ENCODE results near the gene CTXN2. TPM values are rescaled to one million over a fixed set of nuclear protein-coding genes. Genes with fewer than 3 reads are reported as not detected.

Gene CTXN2
- total and polyA plus RNA-seq, 2 of the 13 experiments (the other 11 are each of a cell fraction or from before 2014, with no cell fraction given) = not detected

GRCh38 chr15:48177766-48178647, 13.5 kb upstream of the CTXN2 start, which contains the start of gene MYEF2 (continued):
- TF ChIP-seq SP2 (CRISPR knock-in tag; IDR thresholded peaks at IDR 0.05) (no peak), ZFY (CRISPR knock-in tag; IDR thresholded peaks at IDR 0.05) (peak; percentile 67), MED8 (CRISPR knock-in tag; IDR thresholded peaks at IDR 0.05; ENCODE audit: insufficient replicate concordance) (no peak), SOX13 (IDR thresholded peaks at IDR 0.05) (no peak), SOX13 (CRISPR knock-in tag; conservative IDR thresholded peaks at IDR 0.05 in 1 of 2, IDR thresholded peaks at IDR 0.05 in 1 of 2) (no peak), HMGXB4 (CRISPR knock-in tag; IDR thresholded peaks at IDR 0.05; ENCODE audit: borderline replicate concordance in 1 of 2, low read depth in 1 of 2) (peak in 1 of 2 experiments; percentile 40; a peak in 2 of 4 replicates), ZNF34 (CRISPR knock-in tag; IDR thresholded peaks at IDR 0.05; ENCODE audit: borderline replicate concordance) (no peak), HNF1B (CRISPR knock-in tag; IDR thresholded peaks at IDR 0.05) (no peak), ZNF83 (CRISPR knock-in tag; IDR thresholded peaks at IDR 0.05; ENCODE audit: borderline replicate concordance) (no peak), ATF3 (CRISPR knock-in tag; IDR thresholded peaks at IDR 0.05) (no peak), ZSCAN25 (CRISPR knock-in tag; IDR thresholded peaks at IDR 0.05) (no peak), ZNF607 (CRISPR knock-in tag; IDR thresholded peaks at IDR 0.05; ENCODE audit: borderline replicate concordance) (no peak), EED (CRISPR knock-in tag; IDR thresholded peaks at IDR 0.05) (no peak), ZNF543 (CRISPR knock-in tag; IDR thresholded peaks at IDR 0.05) (no peak), HNRNPL (IDR thresholded peaks at IDR 0.05; ENCODE audit: low read depth, low read length) (no peak), ZNF678 (CRISPR knock-in tag; IDR thresholded peaks at IDR 0.05) (no peak), PLSCR1 (CRISPR knock-in tag; IDR thresholded peaks at IDR 0.05; ENCODE audit: borderline replicate concordance) (no peak), DDIT3 (CRISPR knock-in tag; IDR thresholded peaks at IDR 0.05) (no peak), UBTF (CRISPR knock-in tag; IDR thresholded peaks at IDR 0.05) (peak; percentile 59; the same call in 1 of the 2 replicates), SUZ12 (IDR thresholded peaks at IDR 0.05; ENCODE audit: low read depth, low read length) (no peak)

Measured in HepG2 (cell line).